H9 (cell line): ENCODE data around the gene SLC12A2. TPM values are rescaled to one million over a fixed set of nuclear protein-coding genes. Genes with fewer than 3 reads are reported as not detected.

Experiments used
- DNase-seq: peaks from one replicate; pipeline ENCODE4 v3.0.0-alpha.2; 2017
- H2AFZ ChIP-seq: one replicate; pipeline ENCODE4 v1.6.1; 2013; ENCODE audit warnings: mild to moderate bottlenecking, low read length, control low read depth, moderate library complexity
- H2AK5ac ChIP-seq: 2 replicates; pipeline ENCODE4 v1.6.1; 2013; ENCODE audit warnings: low read length, control low read depth, mixed read lengths; ENCODE audit not compliant: insufficient read length
- H2BK120ac ChIP-seq: one replicate; pipeline ENCODE4 v1.6.1; 2013; ENCODE audit warnings: low read depth, mild to moderate bottlenecking, low read length, control low read depth, inconsistent platforms; ENCODE audit not compliant: poor library complexity, severe bottlenecking
- H2BK12ac ChIP-seq: 2 replicates; pipeline ENCODE4 v1.6.1; 2013; ENCODE audit warnings: low read length, control low read depth, mixed read lengths, low read depth; ENCODE audit not compliant: insufficient read length
- H2BK15ac ChIP-seq: 2 replicates; pipeline ENCODE4 v1.6.1; 2013; ENCODE audit warnings: low read depth, low read length, control low read depth
- H2BK20ac ChIP-seq: one replicate; pipeline ENCODE4 v1.6.1; 2013; ENCODE audit warnings: low read depth, mild to moderate bottlenecking, low read length, control low read depth, inconsistent platforms; ENCODE audit not compliant: poor library complexity, severe bottlenecking
- H2BK5ac ChIP-seq: 2 replicates; pipeline ENCODE4 v1.6.1; 2013; ENCODE audit warnings: low read length, control low read depth, mixed read lengths; ENCODE audit not compliant: insufficient read length
- H3K14ac ChIP-seq: 2 replicates; pipeline ENCODE4 v1.6.1; 2013; ENCODE audit warnings: low read length, control low read depth; ENCODE audit not compliant: insufficient read depth
- H3K18ac ChIP-seq: 2 replicates; pipeline ENCODE4 v1.6.1; 2013; ENCODE audit warnings: low read depth, mild to moderate bottlenecking, mixed read lengths, low read length, control low read depth; ENCODE audit not compliant: insufficient read length
- H3K23ac ChIP-seq: 2 replicates; pipeline ENCODE4 v1.6.1; 2013; ENCODE audit warnings: low read length, control low read depth, mixed read lengths, low read depth; ENCODE audit not compliant: insufficient read length
- H3K23me2 ChIP-seq: 2 replicates; pipeline ENCODE4 v1.6.1; 2013; ENCODE audit warnings: low read depth, mild to moderate bottlenecking, mixed read lengths, low read length, control low read depth; ENCODE audit not compliant: insufficient read length, poor library complexity, severe bottlenecking
- H3K27ac ChIP-seq: 2 replicates; pipeline ENCODE4 v1.5.1; 2013; ENCODE audit warnings: low read length, control low read depth, mixed read lengths, low read depth; ENCODE audit not compliant: insufficient read length
- H3K27me3 ChIP-seq: 2 replicates; pipeline ENCODE4 v1.6.1; 2013; ENCODE audit warnings: low read length, control low read depth, inconsistent platforms; ENCODE audit not compliant: insufficient read depth
- H3K4ac ChIP-seq: 2 replicates; pipeline ENCODE4 v1.6.1; 2013; ENCODE audit warnings: low read depth, mild to moderate bottlenecking, control low read depth, inconsistent platforms, low read length, moderate library complexity
- H3K4me1 ChIP-seq: 2 replicates; pipeline ENCODE4 v1.6.1; 2013; ENCODE audit warnings: low read length, control low read depth, inconsistent platforms; ENCODE audit not compliant: insufficient read depth
- H3K4me2 ChIP-seq: 2 replicates; pipeline ENCODE4 v1.6.1; 2013; ENCODE audit warnings: low read length, control low read depth, mixed read lengths; ENCODE audit not compliant: insufficient read length, insufficient read depth
- H3K56ac ChIP-seq: 2 replicates; pipeline ENCODE4 v1.6.1; 2013; ENCODE audit warnings: low read depth, mild to moderate bottlenecking, mixed read lengths, low read length, control low read depth; ENCODE audit not compliant: insufficient read length
- H3K79me1 ChIP-seq: 2 replicates; pipeline ENCODE4 v1.6.1; 2013; ENCODE audit warnings: low read depth, mild to moderate bottlenecking, moderate library complexity, low read length, control low read depth, inconsistent platforms; ENCODE audit not compliant: insufficient read depth, poor library complexity, severe bottlenecking
- H3K79me2 ChIP-seq: 2 replicates; pipeline ENCODE4 v1.6.1; 2013; ENCODE audit warnings: low read length, control low read depth, inconsistent platforms; ENCODE audit not compliant: insufficient read depth
- H3K9ac ChIP-seq: 2 replicates; pipeline ENCODE4 v1.6.1; 2013; ENCODE audit warnings: low read length, control low read depth, mixed read lengths; ENCODE audit not compliant: insufficient read length; ENCODE audit errors: extremely low read depth
- H3K9me3 ChIP-seq: one replicate; pipeline ENCODE4 v1.6.1; 2013; ENCODE audit warnings: low read depth, low read length, inconsistent platforms; ENCODE audit not compliant: control insufficient read depth
- H3T11ph ChIP-seq: one replicate; pipeline ENCODE4 v1.6.1; 2013; ENCODE audit warnings: mild to moderate bottlenecking, low read length, control low read depth, inconsistent platforms
- H4K20me1 ChIP-seq: one replicate; pipeline ENCODE4 v1.6.1; 2013; ENCODE audit not compliant: control insufficient read depth, insufficient read length, insufficient read depth
- H4K5ac ChIP-seq: 2 replicates; pipeline ENCODE4 v1.6.1; 2013; ENCODE audit warnings: low read depth, mild to moderate bottlenecking, mixed read lengths, low read length, control low read depth; ENCODE audit not compliant: insufficient read length
- H4K8ac ChIP-seq: replicated peaks from 2 replicates; pipeline ENCODE4 v1.6.1; 2013; ENCODE audit warnings: low read length, control low read depth, mixed read lengths, low read depth; ENCODE audit not compliant: insufficient read length
- H4K91ac ChIP-seq: 2 replicates; pipeline ENCODE4 v1.6.1; 2013; ENCODE audit warnings: low read depth, mild to moderate bottlenecking, moderate library complexity, mixed read lengths, low read length, control low read depth; ENCODE audit not compliant: insufficient read length
- H3K27ac Mint-ChIP-seq, 3 experiments: 2 replicates in 2 of 3; 3 replicates in 1 of 3; pipeline ENCODE4 v1.8.0; 2020 to 2021; ENCODE audit warnings: mixed read lengths in 3 of 3, mild to moderate bottlenecking in 1 of 3, moderate library complexity in 1 of 3
- H3K27me3 Mint-ChIP-seq: 2 replicates; pipeline ENCODE4 v1.8.0; 2021; ENCODE audit warnings: low read depth, mild to moderate bottlenecking, moderate library complexity, mixed read lengths
- H3K36me3 Mint-ChIP-seq, 3 experiments: 2 replicates in 2 of 3; 3 replicates in 1 of 3; pipeline ENCODE4 v1.8.0; 2020 to 2021; ENCODE audit warnings: low read depth in 3 of 3, mixed read lengths in 3 of 3; ENCODE audit not compliant: insufficient read depth in 1 of 3
- H3K4me1 Mint-ChIP-seq, 2 experiments: 2 replicates each; pipeline ENCODE4 v1.8.0; 2020; ENCODE audit warnings: mixed read lengths in 2 of 2
- H3K4me3 Mint-ChIP-seq, 2 experiments: 2 replicates in 1 of 2; 3 replicates in 1 of 2; pipeline ENCODE4 v1.8.0; 2020 to 2021; ENCODE audit warnings: mild to moderate bottlenecking in 2 of 2, mixed read lengths in 2 of 2, moderate library complexity in 1 of 2
- H3K9me3 Mint-ChIP-seq, 2 experiments: 2 replicates in 1 of 2; 3 replicates in 1 of 2; pipeline ENCODE4 v1.8.0; 2020; ENCODE audit warnings: mild to moderate bottlenecking in 2 of 2, mixed read lengths in 2 of 2, moderate library complexity in 1 of 2
- CTCF ChIP-seq: fragments of 200-600 bp; sonication (generic); conservative IDR thresholded peaks from 3 replicates; pipeline ENCODE4 v1.8.0; 2021; ENCODE audit warnings: antibody characterized with exemption, mild to moderate bottlenecking
- WGBS: extraction: QIAGEN DNeasy Blood & Tissue Kit; methylation state at CpG from one replicate; pipeline ENCODE4 v1.1.7; 2013; ENCODE audit warnings: missing lambda C conversion rate, low lambda C conversion rate, mixed read lengths; ENCODE audit not compliant: insufficient read length; ENCODE audit errors: extremely low coverage; 5-methylcytosine and 5-hydroxymethylcytosine counted together
- total RNA-seq: library from RNA; stranded (reverse); gene quantifications from 2 replicates; pipeline ENCODE4 v1.2.1, GENCODE V29; 2021

Gene SLC12A2
- total RNA-seq, 1 experiment from 2014 or later, result 17.9 TPM

DNA sequence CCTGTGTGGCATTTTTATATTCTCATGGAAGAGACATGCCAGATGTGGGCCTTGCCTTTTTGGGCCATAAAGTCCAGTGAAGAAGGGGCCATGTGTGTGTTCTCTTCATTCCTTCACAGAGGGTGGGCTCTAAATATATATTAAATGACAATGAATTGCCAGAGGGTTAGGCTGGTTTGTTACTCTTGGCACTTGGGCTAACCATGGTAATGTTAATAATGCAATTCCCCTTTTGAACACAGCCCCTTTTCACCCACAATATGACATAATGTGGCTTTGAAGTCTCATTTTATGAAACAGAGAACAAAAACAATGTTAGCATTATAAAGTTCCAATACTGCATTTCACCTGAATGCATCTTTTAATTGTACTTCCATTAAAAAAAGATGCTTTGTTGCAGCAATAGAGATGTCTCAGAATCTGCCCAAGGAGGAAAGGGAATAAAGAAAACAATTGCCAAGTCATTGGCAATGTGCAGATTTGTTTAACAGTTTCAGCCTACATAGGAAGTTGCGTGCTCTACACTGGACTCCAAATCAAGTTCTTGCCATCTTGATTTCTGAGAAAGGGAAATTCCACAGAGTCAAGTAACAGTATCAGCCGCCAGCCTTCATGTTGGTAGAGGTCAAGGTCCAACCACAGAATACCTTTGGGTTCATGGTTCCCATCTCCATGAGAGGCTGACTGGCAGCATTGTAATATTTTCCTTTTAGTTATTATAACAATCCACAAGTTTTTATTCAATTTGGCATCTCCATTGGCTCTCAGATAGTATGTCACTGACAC, 141.9 kb downstream of the SLC12A2 start:
- no peak overlapping the region for H4K8ac ChIP-seq
- H3K9me3 ChIP-seq, result no peaks in the 10 kb centered on the region
- H3K27me3 Mint-ChIP-seq, result no peaks in the 10 kb centered on the region; the same call in 1 of the 2 replicates
- H3K56ac ChIP-seq, result no peak overlapping the region
- H3K23me2 ChIP-seq, result no peaks in the 10 kb centered on the region
- no peak overlapping the region for H3K14ac ChIP-seq
- H3K4me3 Mint-ChIP-seq, result no peak overlapping the region
- H2AK5ac ChIP-seq, result no peak overlapping the region
- no peaks in the 10 kb centered on the region; a peak in 1 of 7 replicates for H3K36me3 Mint-ChIP-seq
- H3K27me3 ChIP-seq, result no peaks in the 10 kb centered on the region
- H2AFZ ChIP-seq, result no peak overlapping the region
- no peak overlapping the region for H2BK15ac ChIP-seq
- no peak overlapping the region for H4K91ac ChIP-seq
- no peaks in the 10 kb centered on the region for H3K79me1 ChIP-seq
- WGBS, result no CpG with 5 or more reads among the region's 2 CpGs
- no peak overlapping the region for H3K18ac ChIP-seq
- H3K9ac ChIP-seq, result no peak overlapping the region
- no peak overlapping the region for H4K5ac ChIP-seq
- no peak for DNase-seq
- no peak overlapping the region for H3K27ac Mint-ChIP-seq
- no peaks in the 10 kb centered on the region for H3K79me2 ChIP-seq
- no peaks in the 10 kb centered on the region for H4K20me1 ChIP-seq
- H2BK20ac ChIP-seq, result no peak overlapping the region
- H3T11ph ChIP-seq, result no peak overlapping the region
- H3K4me1 Mint-ChIP-seq, result peaks cover 0 to 5% of the 10 kb centered on the region in 2 experiments; a peak in 2 of 4 replicates
- H2BK5ac ChIP-seq, result no peak overlapping the region
- no peak overlapping the region for H3K4ac ChIP-seq
- H3K4me2 ChIP-seq, result no peak overlapping the region
- no peaks in the 10 kb centered on the region; a peak in 1 of 5 replicates for H3K9me3 Mint-ChIP-seq
- no peak for TF ChIP-seq CTCF
- H3K4me1 ChIP-seq, result no peaks in the 10 kb centered on the region
- H2BK12ac ChIP-seq, result no peak overlapping the region
- no peak overlapping the region for H3K27ac ChIP-seq
- H2BK120ac ChIP-seq, result no peak overlapping the region
- no peak overlapping the region for H3K23ac ChIP-seq
